AG04450 (cell line): Measurements from ENCODE around the gene ERN1. TPM values are rescaled to one million over a fixed set of nuclear protein-coding genes. Genes with fewer than 3 reads are reported as not detected.

Source experiments
- CTCF ChIA-PET: fragments of 300-600, 350-600 bp; formaldehyde crosslinking; extraction: SDS; loops from one replicate; lab custom pipeline; 2022; ENCODE audit warnings: antibody characterized with exemption, inconsistent platforms; lab: Charles Lee
- POLR2A ChIA-PET: fragments of 350-600 bp; formaldehyde crosslinking; extraction: SDS; loops from one replicate; lab custom pipeline; 2021; ENCODE audit warnings: antibody characterized with exemption, inconsistent platforms; lab: Yijun Ruan, JAX
- DNase-seq: peaks from one replicate; pipeline ENCODE4 v3.0.0-alpha.2; 2011; ENCODE audit warnings: low read depth, low spot score
- H3K27ac ChIP-seq: one replicate; pipeline ENCODE4 v1.5.1; 2012; ENCODE audit warnings: low read depth, low read length, control low read depth
- H3K27me3 ChIP-seq: one replicate; pipeline ENCODE4 v1.6.0; 2012; ENCODE audit warnings: low read length; ENCODE audit not compliant: control insufficient read depth, insufficient read depth
- H3K4me3 ChIP-seq: 2 replicates; pipeline ENCODE4 v1.5.1; 2011; ENCODE audit warnings: mild to moderate bottlenecking, low read depth, low read length, control low read depth
- H3K9me3 ChIP-seq: 2 replicates; pipeline ENCODE4 v1.5.1; 2012; ENCODE audit warnings: low read length; ENCODE audit not compliant: control insufficient read depth, insufficient read depth
- CTCF ChIP-seq: IDR thresholded peaks from 2 replicates; pipeline ENCODE4 v1.5.1; 2011; ENCODE audit warnings: low read depth, low read length, control low read depth, inconsistent platforms
- polyA plus RNA-seq: library from polyadenylated mRNA; depleted of rRNA; stranded (reverse); fragments of >200 nt; gene quantifications from 2 replicates; pipeline ENCODE4 v1.2.3, GENCODE V29; 2011

The ERN1 gene
- polyA plus RNA-seq, 1 experiment, result 4.7 TPM

GRCh38 chr17:64083563-64084085 lies 46.3 kb downstream of the ERN1 start:
- Histone ChIP-seq H3K27ac (no peak overlapping the region), H3K27me3 (no peaks in the 10 kb centered on the region), H3K9me3 (no peaks in the 10 kb centered on the region), H3K4me3 (no peak overlapping the region)
- ChIA-PET CTCF (no interaction called here), POLR2A (no interaction called here)
- TF ChIP-seq CTCF, result no peak
- no peak for DNase-seq

DNA sequence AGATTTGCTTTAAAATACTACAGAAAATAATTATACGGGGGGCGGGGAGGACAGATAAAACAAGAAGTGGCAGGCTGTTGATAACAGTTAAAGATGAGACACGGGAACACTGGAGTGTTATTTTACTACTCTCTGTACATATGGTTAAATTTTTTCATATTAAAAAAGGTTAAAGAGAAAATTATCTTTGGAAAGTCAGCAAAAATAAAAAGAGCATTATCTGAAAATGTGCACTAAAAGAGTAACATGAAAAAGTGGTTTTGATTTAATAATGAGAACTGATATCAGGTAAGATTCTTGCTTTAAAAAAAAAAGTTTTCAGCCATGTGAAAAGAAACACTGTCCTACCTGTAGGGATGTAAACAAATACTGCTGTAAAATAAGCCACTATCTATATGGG lies 46.9 kb downstream of the ERN1 start:
- ChIA-PET CTCF (no interaction called here), POLR2A (no interaction called here)
- DNase-seq, result no peak
- H3K27me3 ChIP-seq, result no peaks in the 10 kb centered on the region
- TF ChIP-seq CTCF, result no peak
- no peak overlapping the region for H3K27ac ChIP-seq
- H3K9me3 ChIP-seq, result no peaks in the 10 kb centered on the region
- no peak overlapping the region for H3K4me3 ChIP-seq

DNA sequence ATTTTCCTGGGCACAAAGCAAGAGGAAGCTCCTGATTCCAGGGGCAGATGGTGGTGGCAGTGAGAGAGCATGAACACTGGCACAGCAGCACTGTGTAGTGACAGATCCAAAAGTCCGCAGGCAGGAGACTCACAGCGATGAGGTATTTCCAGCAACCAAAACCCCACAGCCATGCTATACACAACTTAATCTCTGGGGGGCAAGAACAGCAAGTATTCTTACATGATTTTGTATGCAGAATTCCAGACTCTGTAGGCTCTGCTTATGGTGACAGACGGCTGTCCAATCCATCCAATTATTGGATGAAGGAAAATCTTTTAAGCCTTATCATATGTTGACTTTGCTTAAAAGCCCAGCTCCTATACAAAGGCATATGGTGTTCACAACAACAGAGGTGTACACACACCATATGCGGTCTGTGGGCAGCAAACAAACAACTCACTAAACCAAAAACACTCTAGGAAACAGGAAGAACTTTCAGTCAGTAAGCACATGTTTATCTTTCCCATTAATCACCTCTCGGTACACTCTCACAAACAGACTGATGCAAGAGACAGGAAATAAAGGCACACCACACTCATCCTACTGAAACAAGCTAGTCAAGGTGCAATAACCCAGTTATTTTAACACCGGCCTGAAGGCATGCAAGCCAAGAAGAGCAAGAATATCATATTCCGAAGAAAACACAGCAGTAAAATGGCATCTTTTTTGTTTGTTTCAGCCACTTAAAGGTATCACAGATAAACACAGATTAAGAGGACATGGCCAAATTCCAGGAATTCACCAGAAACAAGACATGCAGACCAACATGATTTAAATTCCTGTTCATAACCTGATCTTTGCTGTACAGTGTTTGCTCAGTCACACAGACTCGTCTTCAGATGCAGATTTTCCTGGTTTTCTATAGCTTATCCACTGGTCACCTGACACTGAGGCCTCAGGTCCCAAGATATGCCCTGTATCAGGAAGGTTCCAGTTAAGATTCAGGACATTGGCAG lies 47.8 kb downstream of the ERN1 start:
- no peaks in the 10 kb centered on the region for H3K9me3 ChIP-seq
- no peaks in the 10 kb centered on the region for H3K27me3 ChIP-seq
- POLR2A ChIA-PET, result no interaction called here
- peak overlapping the region; percentile 32 for H3K27ac ChIP-seq
- CTCF ChIA-PET, result interaction anchor here (0.6 to 1.3 kb wide), 3 partner anchors 10 to 54 kb away, joined by 3 to 4 read pairs (median 4); no protein-coding TSS in a partner anchor
- peak; percentile 24 for DNase-seq
- TF ChIP-seq CTCF, result peak; percentile 1; the same call in 1 of the 2 replicates
- no peak overlapping the region for H3K4me3 ChIP-seq

DNA sequence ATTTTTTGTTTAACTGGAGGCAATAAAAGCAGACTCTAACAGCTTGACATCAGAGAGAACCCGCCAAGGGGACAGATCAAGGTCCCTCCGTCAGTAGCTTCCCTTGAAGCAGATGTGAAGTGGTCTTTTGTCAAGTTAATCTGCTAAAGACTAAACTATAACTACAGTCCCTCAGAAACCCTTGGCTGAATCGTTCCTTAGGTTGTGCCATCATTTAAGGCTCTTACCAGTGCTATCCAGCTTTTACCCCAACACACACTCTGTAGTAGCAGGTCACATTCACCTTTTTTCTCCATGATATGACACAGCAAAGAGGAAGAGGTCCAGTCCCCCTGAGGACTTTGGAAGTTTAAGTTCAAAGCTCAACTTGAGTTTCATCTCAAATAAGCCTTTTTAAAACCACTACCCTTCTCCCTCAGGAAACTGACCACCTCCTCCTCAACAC lies 49.7 kb downstream of the ERN1 start:
- ChIA-PET CTCF (interaction anchor here (0.5 to 1.5 kb wide), 3 partner anchors 16 to 53 kb away, joined by 3 to 6 read pairs (median 3); no protein-coding TSS in a partner anchor), POLR2A (no interaction called here)
- no peak overlapping the region for H3K27ac ChIP-seq

More for the DNA sequence above, 49.7 kb downstream of the ERN1 start:
- TF ChIP-seq CTCF, result no peak
- Histone ChIP-seq H3K9me3 (no peaks in the 10 kb centered on the region), H3K4me3 (no peak overlapping the region), H3K27me3 (no peaks in the 10 kb centered on the region)
- DNase-seq, result no peak
